ENCODE data around the gene POLRMT.
A peak's percentile ranks its signal among the peaks of the same experiment; 100 is the strongest.
"Not testable (repeated sequence)": the region's sequence is repeated elsewhere in the genome, so short reads cannot be mapped to it uniquely, and the experiment has no call there.

Gene POLRMT

GRCh38 chr19:633068-633785, at the start of gene POLRMT:
Gene POLRMT (minus strand): TSS chr19:633537. CDS start chr19:633512, 25 bp downstream.
- DNase-seq = peak; percentile 95

- no peak for DNase-seq
Measured at GRCh38 chr19:682678-683320, 49.5 kb upstream of the POLRMT start.

GRCh38 chr19:681029-682019, 48.0 kb upstream of the POLRMT start:
- no peak for DNase-seq

- DNase-seq = peak; percentile 85
Measured at GRCh38 chr19:680287-681028, 47.1 kb upstream of the POLRMT start.

GRCh38 chr19:679418-680286, 46.3 kb upstream of the POLRMT start:
- no peak for DNase-seq

- no peak for DNase-seq
Measured at GRCh38 chr19:678791-679388, 45.6 kb upstream of the POLRMT start.

GRCh38 chr19:677601-678436, 44.5 kb upstream of the POLRMT start:
- DNase-seq = peak; percentile 21

- no peak for DNase-seq
Measured at GRCh38 chr19:677201-677600, 43.9 kb upstream of the POLRMT start.

- DNase-seq = no peak
Measured at GRCh38 chr19:676339-677105, 43.2 kb upstream of the POLRMT start, which contains the start of gene FSTL3. Gene FSTL3 (plus strand): TSS chr19:676392. CDS start chr19:676424, 32 bp downstream.

GRCh38 chr19:676007-676338, 42.6 kb upstream of the POLRMT start:
- DNase-seq = no peak

GRCh38 chr19:674282-675151, 41.2 kb upstream of the POLRMT start:
- no peak for DNase-seq

GRCh38 chr19:670609-671075, 37.3 kb upstream of the POLRMT start:
- no peak for DNase-seq

- not testable (repeated sequence) for DNase-seq
Measured at GRCh38 chr19:668675-669434, 35.5 kb upstream of the POLRMT start.

- DNase-seq = not testable (repeated sequence)
Measured at GRCh38 chr19:666985-667573, 33.7 kb upstream of the POLRMT start.

GRCh38 chr19:664913-665443, 31.6 kb upstream of the POLRMT start:
- peak; percentile 70 for DNase-seq

GRCh38 chr19:663682-664117, 30.4 kb upstream of the POLRMT start:
- no peak for DNase-seq
